Suprapubic skin (tissue), 4 donors: ENCODE data around the gene PARK7. TPM values are rescaled to one million over a fixed set of nuclear protein-coding genes. Genes with fewer than 3 reads are reported as not detected.

ENCODE experiments used
- DNase-seq, 2 donors: peaks; one replicate each; pipeline ENCODE4 v3.0.0-alpha.2; 2019; ENCODE audit warnings: low spot score in 2 of 2
- H3K27ac ChIP-seq: fragments of 200-600 bp; sonication (generic); one replicate; pipeline ENCODE4 v1.5.1; 2019
- H3K27me3 ChIP-seq: fragments of 200-600 bp; sonication (generic); one replicate; pipeline ENCODE4 v1.5.1; 2019
- H3K36me3 ChIP-seq: fragments of 200-600 bp; sonication (generic); one replicate; pipeline ENCODE4 v1.5.1; 2019
- H3K4me1 ChIP-seq: fragments of 200-600 bp; sonication (generic); one replicate; pipeline ENCODE4 v1.5.1; 2019
- H3K4me3 ChIP-seq: fragments of 200-600 bp; sonication (generic); one replicate; pipeline ENCODE4 v1.5.1; 2019; ENCODE audit warnings: mild to moderate bottlenecking
- H3K9me3 ChIP-seq: fragments of 200-600 bp; sonication (generic); one replicate; pipeline ENCODE4 v1.5.1; 2019
- EP300 ChIP-seq: sonication (generic); formaldehyde crosslinking; IDR thresholded peaks from one replicate; pipeline ENCODE4 v1.6.1; 2017; ENCODE audit warnings: antibody characterized with exemption
- POLR2A ChIP-seq, 2 donors: fragments of 450-650 bp; IDR thresholded peaks; one replicate each; pipeline ENCODE4 v1.6.1; 2017; ENCODE audit warnings: antibody characterized with exemption in 2 of 2, mild to moderate bottlenecking in 2 of 2, moderate library complexity in 2 of 2
- POLR2AphosphoS5 ChIP-seq, 3 donors: sonication (generic); formaldehyde crosslinking; IDR thresholded peaks; one replicate each; pipeline ENCODE4 v1.6.1; 2017; ENCODE audit warnings: antibody characterized with exemption in 3 of 3
- WGBS: methylation state at CpG from one replicate; pipeline ENCODE4 v1.1.5; 2018; 5-methylcytosine and 5-hydroxymethylcytosine counted together
- total RNA-seq, 4 donors: library from RNA; depleted of rRNA; stranded (reverse); fragments of >200 nt; gene quantifications; one replicate each; pipeline ENCODE4 v1.1.0, GENCODE V29; 2016
- TF ChIP-seq, protein P1 (sequence below), 2 donors: fragments of 200-600 bp in 1 of 2; fragments of 450-650 bp in 1 of 2; sonication (generic) in 1 of 2; IDR thresholded peaks; one replicate each; pipeline ENCODE4 v1.5.1; 2016 to 2019; ENCODE audit warnings: antibody characterized with exemption in 2 of 2, mild to moderate bottlenecking in 1 of 2, moderate library complexity in 1 of 2

PARK7 gene
- total RNA-seq, 4 donors from 2014 or later, result 74.0 to 94.1 (median 85.2) TPM

DNA sequence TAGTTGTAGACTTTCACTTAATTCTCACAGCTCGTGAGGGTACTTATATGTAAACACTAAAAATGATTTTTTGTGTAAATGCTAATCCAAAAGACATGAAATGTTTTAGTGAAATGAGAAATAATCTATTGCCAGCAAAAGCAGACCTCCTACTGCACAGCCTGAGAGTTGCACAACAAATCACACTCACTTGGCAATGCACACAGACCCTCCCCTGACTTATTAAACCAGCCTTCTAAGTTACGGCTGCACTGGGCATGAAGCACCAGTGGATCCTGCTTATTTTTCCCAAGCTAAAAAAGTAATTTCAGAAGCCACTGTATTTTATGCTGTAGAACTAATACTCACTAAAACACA lies 54.3 kb downstream of the PARK7 start:
- peak overlapping the region; percentile 77 for H3K27ac ChIP-seq
- peaks cover 90% of the 10 kb centered on the region for H3K4me1 ChIP-seq
- H3K27me3 ChIP-seq, result no peaks in the 10 kb centered on the region
- no peaks in the 10 kb centered on the region for H3K9me3 ChIP-seq
- no peak for DNase-seq
- WGBS, result 46% methylated on average over 2 of the region's 2 CpGs
- H3K36me3 ChIP-seq, result peaks cover 39% of the 10 kb centered on the region
- H3K4me3 ChIP-seq, result peak overlapping the region; percentile 27
- TF ChIP-seq POLR2A (IDR thresholded peaks at IDR 0.05) (no peak), POLR2AphosphoS5 (IDR thresholded peaks at IDR 0.05) (no peak), EP300 (no peak)
- TF ChIP-seq, protein P1, sequence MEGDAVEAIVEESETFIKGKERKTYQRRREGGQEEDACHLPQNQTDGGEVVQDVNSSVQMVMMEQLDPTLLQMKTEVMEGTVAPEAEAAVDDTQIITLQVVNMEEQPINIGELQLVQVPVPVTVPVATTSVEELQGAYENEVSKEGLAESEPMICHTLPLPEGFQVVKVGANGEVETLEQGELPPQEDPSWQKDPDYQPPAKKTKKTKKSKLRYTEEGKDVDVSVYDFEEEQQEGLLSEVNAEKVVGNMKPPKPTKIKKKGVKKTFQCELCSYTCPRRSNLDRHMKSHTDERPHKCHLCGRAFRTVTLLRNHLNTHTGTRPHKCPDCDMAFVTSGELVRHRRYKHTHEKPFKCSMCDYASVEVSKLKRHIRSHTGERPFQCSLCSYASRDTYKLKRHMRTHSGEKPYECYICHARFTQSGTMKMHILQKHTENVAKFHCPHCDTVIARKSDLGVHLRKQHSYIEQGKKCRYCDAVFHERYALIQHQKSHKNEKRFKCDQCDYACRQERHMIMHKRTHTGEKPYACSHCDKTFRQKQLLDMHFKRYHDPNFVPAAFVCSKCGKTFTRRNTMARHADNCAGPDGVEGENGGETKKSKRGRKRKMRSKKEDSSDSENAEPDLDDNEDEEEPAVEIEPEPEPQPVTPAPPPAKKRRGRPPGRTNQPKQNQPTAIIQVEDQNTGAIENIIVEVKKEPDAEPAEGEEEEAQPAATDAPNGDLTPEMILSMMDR (IDR thresholded peaks at IDR 0.05), result no peak

DNA sequence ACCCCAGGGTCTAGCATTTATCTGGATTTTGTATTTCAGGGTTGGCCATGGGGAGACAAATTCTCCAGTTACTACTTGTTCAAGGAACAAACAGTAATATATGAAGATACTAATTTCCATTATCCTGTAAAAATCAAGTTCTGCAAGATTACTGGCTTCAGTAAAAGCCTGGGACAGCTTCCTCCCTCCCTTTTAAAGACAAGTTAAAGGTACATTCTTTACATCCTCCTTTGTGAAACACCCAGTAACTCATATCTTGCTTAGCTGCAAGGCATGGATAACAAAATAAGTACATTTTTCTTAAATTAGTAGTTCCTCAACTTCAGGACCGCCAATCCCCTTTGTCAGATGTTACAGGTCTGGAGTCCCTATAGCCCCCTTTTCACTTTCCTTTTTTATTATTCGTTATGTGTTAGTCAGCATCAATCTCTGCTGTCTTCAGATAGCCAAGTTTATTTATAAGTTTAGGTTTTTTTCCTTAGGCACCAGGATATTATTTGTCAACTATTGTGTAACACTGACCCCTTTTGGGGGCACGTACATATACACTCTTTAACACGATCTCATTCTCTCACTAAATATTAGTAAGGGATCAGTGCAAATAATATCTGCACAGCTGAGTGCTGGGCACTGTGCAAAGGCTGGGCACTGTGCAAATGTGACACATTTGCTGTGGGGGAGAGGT lies 54.8 kb downstream of the PARK7 start:
- Histone ChIP-seq H3K27ac (peak overlapping the region; percentile 77), H3K4me1 (peaks cover 91% of the 10 kb centered on the region), H3K36me3 (peaks cover 33% of the 10 kb centered on the region), H3K27me3 (no peaks in the 10 kb centered on the region), H3K9me3 (no peaks in the 10 kb centered on the region), H3K4me3 (peak overlapping the region; percentile 27)
- WGBS, result 29% methylated on average over 4 of the region's 4 CpGs
- TF ChIP-seq, protein P1 (IDR thresholded peaks at IDR 0.05), result no peak
- TF ChIP-seq EP300, result no peak
- no peak for TF ChIP-seq POLR2A (IDR thresholded peaks at IDR 0.05)
- no peak for DNase-seq

DNA sequence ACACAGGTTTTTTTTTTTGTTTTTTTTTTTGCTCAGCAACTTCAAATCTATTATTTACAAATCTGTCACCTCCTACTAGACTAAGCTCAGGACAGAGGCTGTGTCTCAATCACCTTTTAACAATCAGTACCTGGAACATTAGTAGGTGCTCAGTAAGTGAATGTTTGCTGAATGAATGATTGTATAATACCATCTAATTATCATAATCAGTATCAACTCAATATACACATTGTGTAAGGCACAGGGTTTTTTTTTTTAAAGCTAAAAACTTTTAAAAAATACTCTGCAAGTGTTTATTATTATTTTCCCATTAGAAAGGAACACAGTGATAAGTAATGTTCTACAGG lies 55.4 kb downstream of the PARK7 start:
- Histone ChIP-seq H3K9me3 (no peaks in the 10 kb centered on the region), H3K36me3 (peaks cover 28% of the 10 kb centered on the region), H3K4me3 (peak overlapping the region; percentile 8), H3K27ac (peak overlapping the region; percentile 77), H3K4me1 (peaks cover 92% of the 10 kb centered on the region), H3K27me3 (no peaks in the 10 kb centered on the region)
- TF ChIP-seq POLR2A (IDR thresholded peaks at IDR 0.05), result no peak
- TF ChIP-seq, protein P1 (IDR thresholded peaks at IDR 0.05), result no peak
- no peak for TF ChIP-seq POLR2AphosphoS5 (IDR thresholded peaks at IDR 0.05)
- TF ChIP-seq EP300, result no peak
- DNase-seq, result no peak

DNA sequence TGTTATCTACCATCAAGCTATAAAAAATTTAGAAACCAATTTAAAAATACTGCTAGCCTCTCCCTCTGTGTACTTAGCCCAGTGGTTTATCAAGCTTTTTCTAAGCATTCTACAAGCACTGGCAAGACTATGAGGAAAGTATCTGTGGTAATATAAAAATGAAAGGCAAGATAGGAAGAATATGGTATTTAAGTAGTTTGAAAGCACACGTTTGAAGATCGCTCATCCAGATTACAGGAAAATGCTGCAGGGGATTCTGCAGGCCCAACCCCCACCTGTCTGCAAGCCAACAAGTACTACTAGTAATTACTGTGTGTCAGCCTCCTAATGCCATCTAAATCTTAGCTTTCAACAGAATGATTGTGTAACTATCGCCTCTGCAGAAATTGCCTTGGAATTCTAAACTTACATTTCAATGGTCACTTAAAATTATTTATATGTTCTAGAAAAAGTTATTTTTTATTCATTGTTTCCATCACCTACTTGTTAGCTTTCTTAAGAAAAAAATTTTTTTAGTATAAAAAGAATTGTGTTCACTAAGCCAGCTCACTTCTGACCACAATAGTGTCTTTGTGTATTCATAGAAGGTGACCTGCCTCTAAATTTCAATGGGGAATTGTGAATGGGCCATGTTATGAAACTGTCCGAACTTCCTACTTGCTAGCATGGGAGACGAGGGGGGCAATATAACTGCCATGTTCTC lies 56.1 kb downstream of the PARK7 start:
- 39% methylated on average over 5 of the region's 5 CpGs for WGBS
- H3K9me3 ChIP-seq, result no peaks in the 10 kb centered on the region
- H3K4me3 ChIP-seq, result peak overlapping the region; percentile 8
- H3K27me3 ChIP-seq, result no peaks in the 10 kb centered on the region
- no peak for DNase-seq
- TF ChIP-seq POLR2AphosphoS5 (IDR thresholded peaks at IDR 0.05) (peak in 1 of 3 donors; percentile 75), EP300 (no peak), POLR2A (IDR thresholded peaks at IDR 0.05) (no peak)
- peaks cover 94% of the 10 kb centered on the region for H3K4me1 ChIP-seq
- peak overlapping the region; percentile 77 for H3K27ac ChIP-seq
- H3K36me3 ChIP-seq, result peaks cover 20% of the 10 kb centered on the region

DNA sequence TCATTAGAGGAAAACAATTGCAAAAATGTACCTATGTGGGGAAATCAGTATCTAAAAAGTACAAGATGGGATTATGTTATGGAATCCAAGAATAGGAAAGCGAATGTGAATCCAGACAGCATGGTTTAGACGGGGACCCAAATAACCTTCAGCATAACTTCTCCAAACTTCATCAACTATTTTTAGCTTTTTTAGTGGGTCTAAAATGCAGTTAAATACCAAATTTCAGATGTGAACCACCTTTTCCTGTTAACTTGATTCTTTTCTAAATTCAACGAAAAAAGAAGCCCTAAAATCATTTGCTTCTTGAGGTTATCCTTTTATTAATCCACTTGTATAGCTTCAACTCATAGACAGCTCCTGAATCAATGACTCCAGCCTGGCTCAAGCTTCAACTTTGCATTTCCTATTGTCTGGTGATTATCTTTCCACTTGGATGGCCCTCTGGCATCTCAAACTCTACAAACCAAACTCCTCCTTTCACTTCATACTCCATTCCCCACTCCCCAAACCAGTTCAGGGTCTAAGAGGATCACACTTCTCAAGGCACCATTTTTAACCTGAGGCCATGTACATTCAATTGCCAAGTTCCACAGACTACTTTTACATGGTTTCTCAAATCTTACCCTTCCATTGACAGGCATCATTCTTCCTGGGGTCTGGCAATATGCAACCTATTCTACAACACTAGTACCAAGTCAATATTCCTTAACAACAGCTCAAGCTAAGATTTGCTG lies 57.1 kb downstream of the PARK7 start:
- Histone ChIP-seq H3K9me3 (no peaks in the 10 kb centered on the region), H3K4me1 (peaks cover 98% of the 10 kb centered on the region), H3K4me3 (no peak overlapping the region), H3K27me3 (no peaks in the 10 kb centered on the region), H3K36me3 (peaks cover 11% of the 10 kb centered on the region), H3K27ac (peak overlapping the region; percentile 77)
- DNase-seq, result no peak
- WGBS, result 84% methylated on average over 3 of the region's 3 CpGs
- TF ChIP-seq POLR2AphosphoS5 (IDR thresholded peaks at IDR 0.05) (no peak), POLR2A (IDR thresholded peaks at IDR 0.05) (no peak), EP300 (no peak)
- TF ChIP-seq, protein P1 (IDR thresholded peaks at IDR 0.05), result no peak
